ENCODE data around the gene ST6GALNAC5.
"Not testable (repeated sequence)": the region's sequence is repeated elsewhere in the genome, so short reads cannot be mapped to it uniquely, and the experiment has no call there.

DNA sequence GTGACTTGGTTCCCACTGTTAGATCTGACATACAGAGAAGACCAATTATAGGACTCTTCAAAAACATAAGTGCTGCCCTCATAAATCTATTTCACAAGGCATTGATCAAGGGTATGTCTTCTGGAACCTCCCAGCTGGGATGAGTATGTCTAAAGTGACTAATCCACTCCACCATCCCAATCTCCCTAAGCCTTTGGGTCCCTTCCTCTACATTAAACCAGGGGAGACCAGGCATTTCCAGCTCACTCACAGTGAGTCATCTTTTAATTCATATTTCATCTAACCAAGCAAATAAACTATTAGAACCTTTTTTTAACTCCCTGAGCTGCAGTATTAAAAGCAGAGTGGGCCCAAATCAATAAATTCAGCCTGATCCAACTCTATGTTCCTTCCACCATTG, 11.7 kb downstream of the ST6GALNAC5 start:
- TF ChIP-seq, protein P1, sequence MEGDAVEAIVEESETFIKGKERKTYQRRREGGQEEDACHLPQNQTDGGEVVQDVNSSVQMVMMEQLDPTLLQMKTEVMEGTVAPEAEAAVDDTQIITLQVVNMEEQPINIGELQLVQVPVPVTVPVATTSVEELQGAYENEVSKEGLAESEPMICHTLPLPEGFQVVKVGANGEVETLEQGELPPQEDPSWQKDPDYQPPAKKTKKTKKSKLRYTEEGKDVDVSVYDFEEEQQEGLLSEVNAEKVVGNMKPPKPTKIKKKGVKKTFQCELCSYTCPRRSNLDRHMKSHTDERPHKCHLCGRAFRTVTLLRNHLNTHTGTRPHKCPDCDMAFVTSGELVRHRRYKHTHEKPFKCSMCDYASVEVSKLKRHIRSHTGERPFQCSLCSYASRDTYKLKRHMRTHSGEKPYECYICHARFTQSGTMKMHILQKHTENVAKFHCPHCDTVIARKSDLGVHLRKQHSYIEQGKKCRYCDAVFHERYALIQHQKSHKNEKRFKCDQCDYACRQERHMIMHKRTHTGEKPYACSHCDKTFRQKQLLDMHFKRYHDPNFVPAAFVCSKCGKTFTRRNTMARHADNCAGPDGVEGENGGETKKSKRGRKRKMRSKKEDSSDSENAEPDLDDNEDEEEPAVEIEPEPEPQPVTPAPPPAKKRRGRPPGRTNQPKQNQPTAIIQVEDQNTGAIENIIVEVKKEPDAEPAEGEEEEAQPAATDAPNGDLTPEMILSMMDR (IDR thresholded peaks at IDR 0.05 in 4 of 5, conservative IDR thresholded peaks at IDR 0.05 in 1 of 5): not testable (repeated sequence)
- TF ChIP-seq POLR2A (IDR thresholded peaks at IDR 0.05): not testable (repeated sequence)

Measured in gastrocnemius medialis (tissue), 4 donors.